ENCODE results near the gene TSPAN31. TPM values are rescaled to one million over a fixed set of nuclear protein-coding genes. Genes with fewer than 3 reads are reported as not detected.

Gene TSPAN31
- polyA plus RNA-seq, 4 donors: 92.0 to 109 (median 100) TPM

DNA sequence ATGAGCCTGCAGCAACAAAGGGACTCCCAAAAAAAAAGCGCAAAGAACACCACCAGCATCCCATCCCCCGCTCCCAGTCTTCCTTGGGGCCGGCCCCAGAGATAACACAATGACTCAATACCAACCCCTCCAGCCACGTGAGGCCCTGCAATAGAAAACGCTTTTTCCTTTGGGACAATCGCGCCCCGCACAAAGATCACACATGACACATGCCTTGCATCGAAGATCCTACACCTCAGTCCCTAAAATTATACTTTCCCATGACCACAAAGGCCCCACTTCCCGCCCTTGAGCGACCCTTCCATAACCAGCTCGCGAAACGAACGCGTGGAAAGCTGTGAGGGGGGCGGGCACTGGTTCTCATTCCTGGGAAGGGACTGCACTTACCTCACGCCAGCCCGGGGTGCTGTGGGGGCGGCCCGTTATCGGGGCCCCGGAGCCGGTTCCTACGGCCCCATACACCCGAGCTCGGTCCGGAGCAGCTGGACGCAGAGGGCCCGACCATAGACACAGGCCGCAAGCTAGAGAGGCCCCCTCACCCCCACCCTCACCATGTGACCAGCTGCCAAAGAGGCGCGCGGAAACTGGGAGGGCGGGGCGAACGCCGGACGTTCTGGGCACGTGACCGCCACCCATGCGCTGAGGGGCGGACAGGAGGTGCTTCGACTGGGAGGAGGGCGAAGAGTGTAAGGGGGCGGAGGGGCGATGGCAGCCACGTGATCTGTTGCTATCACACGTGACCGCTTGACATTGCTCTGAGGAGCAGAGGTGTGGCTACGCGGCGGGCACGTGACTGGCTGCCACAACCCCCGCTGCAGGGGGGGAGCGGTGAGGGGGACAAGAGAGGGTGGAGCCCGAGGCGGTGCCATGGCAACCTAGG lies 7.2 kb downstream of the TSPAN31 start, which contains the start of gene CDK4:
Gene CDK4 (minus strand): TSS at position 523 of the 880 bp plus-strand sequence. CDS start 593 bp downstream, outside the sequence.
- DNase-seq (ENCODE audit: low read depth in 4 of 4, low spot score in 3 of 4): peak; percentile 96 to 97 (median 97)

DNA sequence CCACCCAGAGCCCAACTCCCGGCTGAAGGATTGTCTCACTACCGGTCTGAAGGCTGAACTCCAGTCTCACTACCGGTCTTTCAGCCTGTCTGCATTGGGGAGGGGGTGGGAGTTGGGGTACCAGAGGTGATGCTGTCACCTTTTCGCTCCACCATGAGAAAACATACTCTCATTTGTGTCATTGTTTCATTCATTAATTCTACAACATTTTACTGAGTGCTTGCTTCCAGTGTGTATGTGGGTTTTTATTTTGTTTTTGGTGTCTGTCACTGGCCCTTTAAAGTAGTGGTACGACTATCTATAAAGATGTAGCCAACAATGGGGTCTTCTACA lies 7.8 kb downstream of the TSPAN31 start:
- DNase-seq (ENCODE audit: low read depth in 4 of 4, low spot score in 3 of 4): no peak

DNA sequence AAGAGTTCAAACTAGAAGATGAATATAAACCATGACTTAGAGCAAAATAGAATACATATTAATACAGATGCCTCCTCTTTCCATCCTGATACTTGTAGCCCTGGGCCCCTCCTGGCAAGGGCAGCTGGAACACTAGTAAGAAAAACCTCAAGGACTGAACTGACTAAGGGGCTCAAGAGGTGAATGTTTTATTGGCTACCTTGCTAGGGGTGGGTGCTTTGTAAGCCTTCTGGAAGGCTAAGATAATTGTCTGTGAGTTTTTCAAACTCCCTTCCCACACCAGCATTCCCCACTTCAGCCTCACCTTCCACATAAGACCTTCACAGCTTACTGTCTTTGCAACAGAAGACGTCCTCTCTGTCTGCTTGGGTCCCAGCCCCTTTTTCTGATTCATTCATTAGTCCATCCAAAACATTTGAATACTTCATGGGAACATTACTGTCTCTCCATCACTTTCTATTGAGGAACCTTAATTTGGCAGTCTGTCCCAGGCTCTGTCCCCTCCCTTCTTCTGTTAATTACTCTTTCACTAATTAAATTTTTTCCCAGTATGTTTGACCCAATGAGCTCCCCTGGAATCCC lies 9.0 kb downstream of the TSPAN31 start:
- no peak for DNase-seq (ENCODE audit: low read depth in 4 of 4, low spot score in 3 of 4)

- DNase-seq (ENCODE audit: low read depth in 4 of 4, low spot score in 3 of 4): no peak
These were observed 9.8 kb downstream of the TSPAN31 start, which contains the start of gene MARCHF9 for GRCh38 chr12:57754411-57755193. Gene MARCHF9 (plus strand): TSS chr12:57755103. CDS start chr12:57755529, 426 bp downstream.

DNA sequence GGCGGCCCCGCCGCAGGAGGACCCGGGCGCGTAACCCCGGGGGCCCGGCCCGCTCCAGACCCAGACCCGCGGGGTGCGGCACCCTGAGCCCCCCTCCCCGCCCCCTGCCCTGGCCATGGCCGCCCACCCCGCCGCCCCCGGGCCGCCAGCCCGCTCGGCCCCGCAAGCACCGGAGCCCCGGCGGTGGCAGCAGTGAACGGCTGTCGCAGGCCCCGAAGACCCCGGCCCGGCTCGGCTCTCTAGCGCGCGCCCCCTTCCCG lies 10.3 kb downstream of the TSPAN31 start:
- DNase-seq (ENCODE audit: low read depth in 4 of 4, low spot score in 3 of 4): no peak

GRCh38 chr12:57755454-57756372 lies 10.9 kb downstream of the TSPAN31 start:
- DNase-seq (ENCODE audit: low read depth in 4 of 4, low spot score in 3 of 4): no peak

- no peak for DNase-seq (ENCODE audit: low read depth in 4 of 4, low spot score in 3 of 4)
These were observed 11.8 kb downstream of the TSPAN31 start for GRCh38 chr12:57756406-57757341.

GRCh38 chr12:57757771-57758170 lies 12.9 kb downstream of the TSPAN31 start:
- no peak for DNase-seq (ENCODE audit: low read depth in 4 of 4, low spot score in 3 of 4)

DNA sequence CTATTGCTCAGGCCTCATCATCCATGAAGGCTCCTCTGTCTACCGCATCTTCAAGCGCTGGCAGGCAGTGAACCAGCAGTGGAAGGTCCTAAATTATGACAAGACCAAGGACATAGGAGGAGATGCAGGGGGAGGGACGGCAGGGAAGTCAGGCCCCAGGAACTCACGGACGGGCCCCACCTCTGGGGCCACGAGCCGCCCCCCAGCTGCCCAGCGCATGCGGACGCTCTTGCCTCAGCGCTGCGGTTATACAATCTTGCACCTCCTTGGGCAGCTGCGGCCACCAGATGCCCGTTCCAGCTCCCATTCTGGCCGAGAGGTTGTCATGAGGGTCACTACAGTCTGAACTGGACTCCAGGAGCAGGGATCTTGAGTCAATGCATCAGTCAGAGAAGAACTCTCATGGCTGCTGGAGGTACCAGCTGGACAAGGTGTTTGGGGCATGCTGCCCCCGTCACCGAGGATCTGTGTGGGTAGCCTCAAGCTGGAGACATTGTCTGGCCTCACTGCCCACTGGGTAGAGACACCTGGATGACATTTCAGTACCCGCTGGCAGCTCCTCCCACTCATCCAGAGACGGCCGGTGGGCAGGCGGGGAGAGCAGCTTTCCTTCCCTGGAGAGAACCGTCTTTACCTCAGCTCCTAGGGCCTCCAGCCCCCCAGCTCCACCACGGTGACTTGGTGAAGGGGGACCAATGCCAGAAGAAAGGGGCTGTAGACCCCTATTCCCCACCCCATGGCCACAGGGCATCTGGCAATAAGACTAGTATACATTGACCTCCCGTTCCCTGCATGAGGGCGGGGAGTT lies 13.9 kb downstream of the TSPAN31 start:
- DNase-seq (ENCODE audit: low read depth in 4 of 4, low spot score in 3 of 4): no peak

DNA sequence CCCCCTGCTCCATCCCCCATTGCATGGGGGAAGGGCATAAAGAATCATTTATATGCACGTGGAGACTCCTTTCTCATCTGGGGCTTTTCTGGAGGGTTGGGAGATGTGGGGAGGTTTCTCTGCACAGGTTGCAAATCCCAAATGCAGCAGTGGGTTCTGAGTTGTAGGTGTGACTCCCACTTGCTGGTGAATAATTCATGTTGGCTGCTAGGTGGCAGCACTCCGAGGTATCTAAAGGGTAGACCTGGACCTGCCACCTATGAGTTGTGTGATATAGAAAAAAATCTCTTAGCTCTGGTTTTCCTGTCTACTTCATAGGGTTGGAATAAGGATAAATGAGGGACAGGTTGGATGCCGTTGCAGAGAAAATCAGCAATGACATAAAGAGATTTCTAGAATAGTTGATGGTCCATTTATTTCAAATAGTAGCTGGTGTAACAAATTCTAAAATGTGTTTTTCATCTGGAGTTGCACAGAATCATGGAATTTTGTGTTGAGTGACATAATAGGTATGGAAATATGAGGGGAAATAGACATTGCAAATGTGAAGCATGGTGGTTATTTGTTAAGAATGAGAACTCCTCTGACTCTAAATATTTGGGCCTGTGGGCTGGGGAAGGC lies 14.6 kb downstream of the TSPAN31 start:
- no peak for DNase-seq (ENCODE audit: low read depth in 4 of 4, low spot score in 3 of 4)

GRCh38 chr12:57760347-57760982 lies 15.6 kb downstream of the TSPAN31 start:
- no peak for DNase-seq (ENCODE audit: low read depth in 4 of 4, low spot score in 3 of 4)

DNA sequence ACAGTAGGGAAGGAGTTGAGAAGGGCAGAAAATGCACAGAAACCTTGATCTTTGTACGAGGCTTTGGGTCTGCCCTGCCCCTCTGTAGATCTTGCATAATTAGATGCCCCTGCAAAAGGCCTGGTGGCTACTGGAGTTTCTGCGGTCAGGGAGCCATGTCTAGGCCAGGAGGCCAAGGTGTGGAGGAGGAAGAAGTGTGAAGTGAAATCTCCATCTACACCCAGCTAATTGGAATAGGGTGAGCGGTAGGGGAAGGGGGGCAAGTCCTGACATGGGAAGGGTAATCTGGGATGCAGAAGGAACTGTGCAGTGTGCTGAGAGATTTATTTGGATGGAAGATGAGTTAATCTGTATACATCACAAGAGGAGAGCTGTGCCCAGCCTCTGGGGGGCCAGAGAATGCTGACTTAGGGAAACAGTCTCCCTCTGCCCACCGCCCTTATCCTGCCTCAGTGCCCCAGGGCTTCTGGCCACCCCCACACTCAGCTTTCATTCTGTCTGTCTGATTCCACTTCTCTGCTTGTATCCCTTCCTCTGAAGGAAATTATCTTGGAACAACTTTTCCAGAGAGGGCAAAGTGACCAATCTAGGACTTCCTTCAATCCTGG lies 16.7 kb downstream of the TSPAN31 start:
- DNase-seq (ENCODE audit: low read depth in 4 of 4, low spot score in 3 of 4): no peak

GRCh38 chr12:57762463-57762862 lies 17.6 kb downstream of the TSPAN31 start:
- DNase-seq (ENCODE audit: low read depth in 4 of 4, low spot score in 3 of 4): no peak

- DNase-seq (ENCODE audit: low read depth in 4 of 4, low spot score in 3 of 4): no peak
These were observed 19.2 kb downstream of the TSPAN31 start for GRCh38 chr12:57763881-57764661.

GRCh38 chr12:57764662-57765002 lies 19.8 kb downstream of the TSPAN31 start:
- no peak for DNase-seq (ENCODE audit: low read depth in 4 of 4, low spot score in 3 of 4)

- no peak for DNase-seq (ENCODE audit: low read depth in 4 of 4, low spot score in 3 of 4)
These were observed 20.3 kb downstream of the TSPAN31 start for GRCh38 chr12:57765003-57765697.

All from right renal pelvis (tissue), 4 donors.